Upper lobe of right lung (tissue), 1 donor: ENCODE results near the gene LY86. TPM values are rescaled to one million over a fixed set of nuclear protein-coding genes. Genes with fewer than 3 reads are reported as not detected.

Experiments
- ATAC-seq: fragments of 200-7000 bp; cut with Tn5 transposase; one replicate; pipeline ENCODE4 v1.9.1; 2020; ENCODE audit warnings: mild to moderate bottlenecking, moderate library complexity
- DNase-seq: peaks from one replicate; pipeline ENCODE4 v3.0.0-alpha.2; 2020
- H3K27ac ChIP-seq: fragments of 200-600 bp; one replicate; pipeline ENCODE4 v1.8.0; 2022
- H3K27me3 ChIP-seq: fragments of 200-600 bp; one replicate; pipeline ENCODE4 v1.8.0; 2022; ENCODE audit warnings: mild to moderate bottlenecking
- H3K36me3 ChIP-seq: fragments of 200-600 bp; one replicate; pipeline ENCODE4 v1.8.0; 2022
- H3K4me1 ChIP-seq: fragments of 200-600 bp; one replicate; pipeline ENCODE4 v1.8.0; 2022
- H3K4me3 ChIP-seq: fragments of 200-600 bp; one replicate; pipeline ENCODE4 v1.8.0; 2022; ENCODE audit warnings: mild to moderate bottlenecking
- H3K9me3 ChIP-seq: fragments of 200-600 bp; one replicate; pipeline ENCODE4 v1.8.0; 2022
- CTCF ChIP-seq: fragments of 200-600 bp; IDR thresholded peaks from one replicate; pipeline ENCODE4 v1.8.0; 2022; ENCODE audit warnings: antibody characterized with exemption
- intact Hi-C: fragments of 100-400 bp; cut with DNase I; formaldehyde crosslinking; loops from one replicate; pipeline ENCODE4 v1.11.0; 2022
- total RNA-seq: library from RNA; stranded (reverse); fragmentation: NEBNext Ultra II Directional; extraction: Animal tissue kit (Norgen Biotek cat#: 25700); gene quantifications from one replicate; pipeline ENCODE4 v1.2.1, GENCODE V29; 2021
- donor health status: DM: no; HTN: yes; CAD: no; lungs with severe emphysema.

Gene LY86
- total RNA-seq, 1 donor from 2014 or later, result 13.8 TPM

- H3K27ac ChIP-seq, result no peak overlapping the region
- H3K9me3 ChIP-seq, result no peaks in the 10 kb centered on the region
- no peak overlapping the region for H3K4me3 ChIP-seq
- H3K36me3 ChIP-seq, result no peaks in the 10 kb centered on the region
- ATAC-seq (no peak), DNase-seq (no peak)
- H3K4me1 ChIP-seq, result no peaks in the 10 kb centered on the region
- intact Hi-C loops, result no loop called here
- TF ChIP-seq CTCF, result no peak
- H3K27me3 ChIP-seq, result no peaks in the 10 kb centered on the region
These were observed 21.8 kb upstream of the LY86 start for GRCh38 chr6:6566766-6567165.

- Histone ChIP-seq H3K36me3 (no peaks in the 10 kb centered on the region), H3K9me3 (no peaks in the 10 kb centered on the region), H3K27me3 (no peaks in the 10 kb centered on the region), H3K4me1 (no peaks in the 10 kb centered on the region), H3K4me3 (no peak overlapping the region), H3K27ac (no peak overlapping the region)
- intact Hi-C loops, result no loop called here
- DNase-seq (no peak), ATAC-seq (peak; percentile 36)
- TF ChIP-seq CTCF, result no peak
These were observed 19.3 kb upstream of the LY86 start for GRCh38 chr6:6569096-6569810.

- no peak overlapping the region for H3K27ac ChIP-seq
- ATAC-seq, result no peak
These were observed 18.7 kb upstream of the LY86 start for GRCh38 chr6:6569811-6570164.

GRCh38 chr6:6570929-6571671, 17.4 kb upstream of the LY86 start:
- H3K27me3 ChIP-seq, result no peaks in the 10 kb centered on the region
- H3K4me1 ChIP-seq, result no peaks in the 10 kb centered on the region
- no peaks in the 10 kb centered on the region for H3K36me3 ChIP-seq
- no peak for DNase-seq
- intact Hi-C loops, result no loop called here
- H3K27ac ChIP-seq, result no peak overlapping the region
- H3K4me3 ChIP-seq, result no peak overlapping the region
- TF ChIP-seq CTCF, result no peak
- no peak for ATAC-seq
- H3K9me3 ChIP-seq, result peaks cover under 1% of the 10 kb centered on the region

More at GRCh38 chr6:6569811-6570164, 18.7 kb upstream of the LY86 start:
- Histone ChIP-seq H3K36me3 (no peaks in the 10 kb centered on the region), H3K27me3 (no peaks in the 10 kb centered on the region), H3K4me1 (no peaks in the 10 kb centered on the region), H3K9me3 (no peaks in the 10 kb centered on the region), H3K4me3 (no peak overlapping the region)
- no peak for TF ChIP-seq CTCF
- no peak for DNase-seq
- intact Hi-C loops, result no loop called here

GRCh38 chr6:6575143-6575542, 13.4 kb upstream of the LY86 start:
- peaks cover 4% of the 10 kb centered on the region for H3K9me3 ChIP-seq
- H3K36me3 ChIP-seq, result no peaks in the 10 kb centered on the region
- no peak overlapping the region for H3K4me3 ChIP-seq
- TF ChIP-seq CTCF, result no peak
- ATAC-seq (no peak), DNase-seq (no peak)
- intact Hi-C loops, result no loop called here
- H3K27ac ChIP-seq, result no peak overlapping the region
- H3K27me3 ChIP-seq, result no peaks in the 10 kb centered on the region
- H3K4me1 ChIP-seq, result no peaks in the 10 kb centered on the region
